HG02759 (cell line): ENCODE measurements around the gene BICC1.

Experiments
- ATAC-seq: cut with Tn5 transposase; IDR thresholded peaks from one replicate; pipeline ENCODE4 v1.9.1; 2021; ENCODE audit warnings: mild to moderate bottlenecking, moderate library complexity; ENCODE audit not compliant: unreplicated experiment

The BICC1 gene

DNA sequence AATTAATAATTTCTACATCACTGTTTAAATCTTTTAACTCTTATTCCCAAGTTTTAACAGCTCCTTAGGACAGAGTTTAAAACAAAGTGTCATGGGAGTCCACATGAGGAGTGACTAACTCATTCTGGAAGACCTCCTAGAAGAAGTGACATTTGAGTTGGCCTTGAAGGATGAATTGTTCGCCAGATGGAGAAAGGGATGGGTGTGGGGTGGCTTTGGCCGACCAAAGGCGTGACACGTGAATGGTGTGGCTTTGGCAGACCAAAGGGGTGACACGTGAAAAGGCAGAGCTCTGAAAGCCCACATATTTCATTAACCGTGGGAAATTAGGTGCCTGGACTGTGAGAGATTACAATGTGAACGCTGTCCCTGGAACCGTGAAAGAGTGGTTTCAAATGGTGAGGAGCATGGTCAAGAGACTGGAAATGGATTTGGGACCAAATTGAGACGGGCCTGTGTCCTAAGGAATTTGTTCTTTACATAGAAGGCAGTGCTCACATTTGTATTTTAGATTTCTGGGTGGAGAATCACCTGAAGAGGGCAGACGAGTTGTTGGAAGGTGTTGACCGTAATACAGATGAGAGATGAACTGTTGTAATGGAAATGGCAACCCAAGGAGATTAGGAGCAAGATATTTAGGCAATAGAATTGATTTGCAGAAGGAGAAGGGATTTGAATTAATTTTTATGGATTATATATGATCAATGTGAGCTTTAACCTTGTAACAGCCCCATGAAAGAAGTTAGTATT, 228.1 kb downstream of the BICC1 start:
- ATAC-seq: no peak

DNA sequence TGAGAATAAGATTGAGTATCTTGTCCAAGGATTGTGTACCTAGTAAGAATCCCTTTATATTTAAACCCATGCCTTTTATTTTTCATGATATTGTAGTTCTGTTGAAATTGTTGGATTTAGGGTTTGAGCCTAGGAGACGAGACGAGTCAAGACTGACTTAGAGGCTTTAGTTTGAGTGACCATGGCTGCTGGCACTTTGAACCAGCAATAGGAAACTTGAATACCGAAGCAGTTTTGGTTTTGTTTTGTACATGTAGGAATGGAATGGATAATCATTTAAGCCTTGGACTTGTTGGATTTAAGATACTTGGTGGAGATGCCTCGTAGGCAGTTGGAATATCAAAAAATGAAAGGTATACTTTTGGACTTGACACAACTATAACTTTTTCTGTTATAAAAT, 229.0 kb downstream of the BICC1 start:
- no peak for ATAC-seq

DNA sequence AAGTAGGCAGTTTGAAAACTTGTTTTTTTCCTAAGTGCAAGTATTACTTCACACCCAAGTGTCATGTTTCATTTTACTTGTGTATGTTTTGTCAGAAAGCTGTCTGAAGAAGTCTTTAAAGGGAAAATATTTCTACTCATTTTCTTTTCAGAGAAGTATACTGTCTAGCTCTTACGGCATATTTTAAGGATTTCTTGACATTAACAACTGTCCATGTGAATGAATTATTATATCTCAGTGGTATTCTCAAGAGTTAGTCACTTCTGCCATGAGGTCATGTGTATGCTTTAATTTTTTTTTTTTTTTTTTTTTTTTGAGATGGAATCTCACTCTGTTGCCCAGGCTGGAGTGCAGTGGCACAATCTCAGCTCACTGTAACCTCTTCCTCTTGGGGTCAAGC, 229.5 kb downstream of the BICC1 start:
- ATAC-seq: no peak

DNA sequence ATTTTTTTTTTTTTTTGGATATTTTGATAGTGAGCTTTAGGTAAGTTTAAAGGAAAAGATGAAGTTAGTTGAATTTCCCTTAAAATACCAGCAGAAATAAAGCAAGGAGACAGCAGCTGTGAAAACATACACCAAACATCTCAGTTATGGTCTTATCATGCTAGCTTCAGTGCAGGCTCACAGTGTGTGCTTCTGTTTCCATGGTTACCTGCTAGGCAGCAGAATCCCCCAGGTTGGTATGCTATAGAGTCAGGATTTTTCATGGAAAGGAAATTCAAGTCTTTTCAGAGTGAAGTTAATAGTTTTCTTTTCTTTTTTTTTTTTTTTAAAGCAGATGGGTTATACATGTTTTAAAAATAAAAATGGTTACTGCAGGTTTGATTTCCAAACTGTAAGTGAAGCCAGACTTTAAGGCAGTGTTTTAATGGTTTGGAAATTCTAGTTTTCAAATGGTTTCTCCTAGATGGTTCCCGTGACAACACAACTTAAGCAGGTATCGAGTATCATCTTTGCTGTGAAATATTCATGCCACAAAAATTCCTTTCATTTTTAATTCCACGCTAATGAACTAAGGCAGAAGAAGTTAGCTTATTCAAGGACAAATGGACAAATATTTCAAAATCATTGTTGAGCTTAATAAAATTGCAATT, 230.9 kb downstream of the BICC1 start:
- ATAC-seq: no peak

DNA sequence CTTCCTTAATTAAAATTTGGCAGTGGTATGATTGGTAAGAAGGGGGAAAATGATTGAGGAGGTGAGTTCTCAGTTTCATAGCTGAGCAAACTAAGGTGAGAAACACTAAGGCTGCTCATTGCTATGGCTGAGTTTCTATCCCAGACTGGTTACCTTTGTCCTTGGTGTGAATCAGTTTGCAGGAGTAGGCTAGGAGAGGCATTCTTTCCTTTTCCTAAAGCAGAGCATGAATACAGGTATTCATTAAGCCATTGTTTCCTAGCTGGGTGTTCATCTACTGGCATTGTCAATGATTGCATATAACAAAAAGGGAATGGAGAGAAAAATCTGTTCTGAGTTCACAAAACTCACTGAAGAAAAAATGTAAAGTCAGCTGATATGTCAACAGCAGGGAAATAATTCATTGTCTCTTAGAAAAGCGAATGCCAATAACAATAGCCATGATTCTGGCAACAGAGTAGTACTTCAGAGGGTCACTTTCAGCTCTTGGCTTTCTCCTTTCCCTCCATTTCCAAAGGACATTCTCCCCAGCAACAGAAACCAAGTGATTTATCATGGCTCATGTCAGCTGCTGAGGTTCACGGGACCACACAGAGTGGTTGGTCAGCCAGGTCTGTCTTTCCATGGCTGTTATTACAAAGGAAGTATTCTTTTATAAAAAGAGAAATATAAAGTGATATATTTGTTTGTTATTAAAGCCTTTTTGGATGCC, 234.0 kb downstream of the BICC1 start:
- no peak for ATAC-seq

DNA sequence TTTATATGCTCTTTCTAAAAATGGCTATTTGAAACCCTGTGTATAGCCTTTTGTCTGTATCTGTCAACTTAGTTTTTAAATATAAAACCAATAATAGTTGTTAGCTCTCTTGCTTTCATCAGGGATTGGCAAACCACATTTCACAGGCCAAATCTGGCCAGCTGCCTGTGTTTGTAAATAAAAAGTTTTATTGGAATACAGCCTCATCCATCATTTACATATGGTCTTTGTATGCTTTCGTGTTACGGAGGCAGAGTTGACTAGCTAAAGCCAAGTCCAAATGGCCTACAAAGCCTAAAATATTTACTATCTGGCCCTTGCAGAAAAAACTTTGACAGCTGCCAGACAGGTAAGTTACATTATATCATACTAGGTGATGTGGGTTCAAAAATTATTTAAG, 235.0 kb downstream of the BICC1 start:
- no peak for ATAC-seq

DNA sequence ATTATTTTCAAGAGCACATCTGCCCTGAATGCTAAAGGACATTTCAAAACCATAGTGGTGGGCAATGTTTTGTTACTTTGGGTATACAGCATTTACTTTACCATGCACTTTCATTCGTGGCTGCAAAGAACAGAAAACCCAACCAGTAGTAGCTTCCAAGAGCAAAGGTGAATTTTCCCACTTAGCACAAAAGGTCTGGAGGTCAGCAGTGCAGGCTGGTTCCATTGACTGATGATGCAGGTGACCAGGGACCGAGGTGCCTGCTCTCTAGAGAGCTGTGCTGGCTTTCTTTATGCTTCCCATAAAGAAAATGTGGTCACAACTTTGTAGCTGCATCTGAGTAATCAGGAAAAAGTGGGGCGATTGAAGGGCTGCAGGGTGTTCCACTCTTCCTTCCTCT, 240.0 kb downstream of the BICC1 start:
- ATAC-seq: no peak

DNA sequence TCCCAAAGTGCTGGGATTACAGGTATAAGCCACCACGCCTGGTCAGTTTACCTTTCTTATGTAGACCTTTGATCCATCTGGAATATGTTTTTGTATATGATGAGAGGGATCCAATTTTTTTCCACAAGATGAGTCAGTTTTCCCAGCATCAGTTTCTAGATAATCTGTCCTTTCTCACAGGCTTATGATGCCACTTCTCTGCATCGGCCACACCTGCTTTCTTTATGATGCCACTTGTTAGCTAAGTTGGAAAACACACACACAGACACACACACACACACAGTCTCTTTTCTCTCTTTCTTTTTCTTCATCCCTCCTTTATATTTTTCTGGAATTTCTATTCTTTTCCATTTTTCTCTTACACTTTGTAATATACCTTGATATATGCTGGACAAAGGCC, 240.8 kb downstream of the BICC1 start:
- no peak for ATAC-seq

DNA sequence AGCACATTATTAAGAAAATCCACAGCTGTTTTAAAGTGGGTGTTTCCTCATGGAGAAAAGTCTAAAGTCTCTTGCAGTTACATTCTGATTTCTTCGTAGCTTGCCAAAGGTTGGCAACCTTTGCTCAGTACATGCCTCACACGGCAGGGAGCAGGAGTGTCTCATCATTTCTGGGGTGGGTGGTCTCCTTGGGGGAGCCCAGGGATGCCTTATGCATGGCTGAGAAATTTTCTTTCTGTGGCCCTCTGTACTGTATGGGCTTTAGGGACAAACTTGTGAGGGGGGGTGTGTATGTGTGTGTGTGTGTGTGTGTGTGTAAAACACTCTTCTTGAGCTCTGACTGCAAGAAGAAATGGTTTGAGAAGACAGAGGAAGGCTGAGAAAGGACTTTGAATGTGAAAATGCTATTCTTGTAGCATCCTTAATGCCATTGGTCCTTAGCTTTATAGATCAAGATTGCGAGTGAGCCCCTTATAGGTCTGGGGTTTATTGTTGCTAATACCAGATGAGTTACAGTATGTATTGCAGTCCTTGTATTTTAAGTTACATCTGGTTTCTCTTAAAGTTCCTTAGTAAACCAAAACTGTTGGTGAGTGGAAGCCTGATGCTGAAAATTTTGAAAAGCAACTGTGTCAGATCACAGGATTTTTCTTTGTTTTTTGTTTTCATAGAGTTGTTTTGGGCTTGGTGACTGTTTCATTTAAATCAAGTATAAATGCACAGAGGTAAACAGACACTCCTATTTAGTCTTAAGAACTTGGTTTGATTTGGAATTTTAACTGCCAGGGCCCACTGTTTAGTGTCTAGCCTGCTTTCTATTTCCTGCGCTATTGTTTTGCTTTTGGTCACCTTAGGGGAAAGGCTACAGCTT, 242.0 kb downstream of the BICC1 start:
- no peak for ATAC-seq

DNA sequence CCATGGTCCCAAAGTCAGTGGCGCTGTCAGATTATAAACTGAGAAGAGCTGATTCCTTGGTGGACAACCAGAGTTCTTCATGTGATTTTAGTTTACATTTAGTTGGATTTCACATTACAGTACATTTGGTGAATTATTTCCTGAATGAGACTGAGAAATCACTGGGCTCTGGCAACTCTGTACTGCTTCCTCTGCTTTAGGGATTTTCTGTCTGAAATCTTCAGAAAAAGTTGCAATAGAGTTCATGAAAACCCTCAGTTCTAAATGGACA, 242.6 kb downstream of the BICC1 start:
- ATAC-seq: no peak

DNA sequence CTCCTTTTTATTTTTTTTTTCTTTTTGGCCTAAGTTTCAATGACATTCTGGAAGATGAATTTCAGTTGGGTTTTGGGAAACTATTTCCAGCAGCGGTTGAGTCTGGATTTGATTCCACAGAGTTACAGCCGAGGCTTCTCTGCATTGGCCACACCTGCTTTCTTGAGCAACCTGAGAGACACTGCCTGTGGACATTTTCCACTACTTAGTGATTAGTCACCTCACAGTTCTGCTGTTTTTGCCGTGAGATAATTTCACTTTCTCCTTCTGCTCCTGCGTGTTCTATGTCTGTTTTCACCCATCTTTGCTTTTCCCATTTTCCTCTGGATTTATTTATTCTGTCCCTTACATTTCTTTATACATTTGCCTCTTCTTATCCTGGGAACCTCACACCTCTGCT, 243.0 kb downstream of the BICC1 start:
- ATAC-seq: no peak

DNA sequence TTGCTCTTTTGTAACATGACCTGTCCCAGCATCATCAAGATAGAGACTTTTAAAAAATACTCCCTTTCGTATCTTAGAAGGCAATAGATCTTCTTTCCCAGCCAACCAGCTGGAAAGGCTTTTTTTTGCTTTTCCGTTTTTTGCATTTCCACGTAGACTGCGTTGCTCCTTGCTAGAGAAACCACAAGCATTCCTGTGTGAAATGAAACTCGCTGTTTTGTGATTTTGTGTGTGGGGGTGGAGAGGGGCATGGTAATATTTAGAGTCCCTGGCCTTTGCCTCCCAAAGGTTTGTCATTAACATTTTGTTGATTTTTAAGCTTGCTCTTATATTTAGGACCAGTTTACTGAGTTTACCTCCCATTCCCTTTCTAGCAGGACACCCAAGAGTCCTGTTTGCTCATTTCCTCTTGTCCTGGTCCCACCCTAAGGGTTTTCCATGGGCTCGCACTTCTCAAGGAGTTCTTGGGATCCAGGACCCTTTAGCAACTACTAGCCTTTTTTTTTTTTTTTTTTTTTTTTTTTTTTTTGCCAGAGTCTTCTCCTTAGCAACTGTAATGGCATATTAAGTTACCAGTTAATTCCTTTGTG, 243.6 kb downstream of the BICC1 start:
- ATAC-seq: no peak

DNA sequence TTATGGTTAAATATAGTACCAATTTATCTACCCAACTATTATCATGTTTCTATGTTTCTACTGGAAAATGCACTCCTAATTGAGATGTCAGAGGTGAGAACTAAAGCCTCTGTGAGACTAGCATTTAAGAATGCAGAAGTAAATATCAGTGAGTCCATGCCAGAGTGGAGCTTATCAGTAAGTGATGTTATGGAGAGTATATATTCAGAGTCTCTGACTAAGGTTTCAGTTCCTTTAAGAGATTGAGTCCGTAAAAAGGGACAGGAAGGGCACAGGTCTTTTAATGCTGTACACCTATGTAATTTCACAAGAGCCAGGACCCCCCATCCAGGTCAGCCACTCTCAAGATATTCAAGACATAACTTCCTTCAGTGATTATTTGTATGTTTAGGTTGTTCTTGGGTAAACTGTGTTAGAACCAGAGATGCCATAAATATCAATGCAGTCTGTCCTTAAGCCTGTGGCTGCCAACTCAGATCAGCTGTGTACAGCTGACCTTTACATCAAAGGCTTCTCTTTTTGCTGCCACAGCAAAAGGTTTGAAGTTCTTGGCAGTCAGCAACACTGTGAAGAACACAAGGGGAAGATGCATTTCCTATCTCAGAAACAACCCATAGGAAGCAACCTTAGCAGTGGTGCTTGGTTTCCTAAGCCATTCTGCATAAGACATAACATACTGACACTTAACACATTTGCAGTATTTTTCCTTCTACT, 244.8 kb downstream of the BICC1 start:
- no peak for ATAC-seq

DNA sequence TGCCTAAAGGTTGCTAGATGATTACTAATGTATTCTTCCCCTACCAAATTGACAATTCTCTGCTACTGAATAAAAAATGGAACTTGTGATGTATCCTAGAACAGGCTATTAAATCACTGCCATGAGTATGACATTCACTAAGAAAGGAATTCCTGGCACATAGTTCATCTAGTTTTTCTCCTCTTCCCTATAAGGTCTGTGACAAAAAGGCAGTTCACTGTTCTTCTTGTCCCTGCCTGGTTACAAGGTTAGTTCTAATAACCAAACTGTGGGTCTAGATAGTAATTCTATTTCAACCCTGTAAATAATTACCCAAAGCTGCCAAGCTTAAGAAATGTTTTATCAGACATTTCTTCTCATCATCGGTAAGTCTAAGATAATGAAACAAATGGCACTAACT, 245.6 kb downstream of the BICC1 start:
- ATAC-seq: no peak

DNA sequence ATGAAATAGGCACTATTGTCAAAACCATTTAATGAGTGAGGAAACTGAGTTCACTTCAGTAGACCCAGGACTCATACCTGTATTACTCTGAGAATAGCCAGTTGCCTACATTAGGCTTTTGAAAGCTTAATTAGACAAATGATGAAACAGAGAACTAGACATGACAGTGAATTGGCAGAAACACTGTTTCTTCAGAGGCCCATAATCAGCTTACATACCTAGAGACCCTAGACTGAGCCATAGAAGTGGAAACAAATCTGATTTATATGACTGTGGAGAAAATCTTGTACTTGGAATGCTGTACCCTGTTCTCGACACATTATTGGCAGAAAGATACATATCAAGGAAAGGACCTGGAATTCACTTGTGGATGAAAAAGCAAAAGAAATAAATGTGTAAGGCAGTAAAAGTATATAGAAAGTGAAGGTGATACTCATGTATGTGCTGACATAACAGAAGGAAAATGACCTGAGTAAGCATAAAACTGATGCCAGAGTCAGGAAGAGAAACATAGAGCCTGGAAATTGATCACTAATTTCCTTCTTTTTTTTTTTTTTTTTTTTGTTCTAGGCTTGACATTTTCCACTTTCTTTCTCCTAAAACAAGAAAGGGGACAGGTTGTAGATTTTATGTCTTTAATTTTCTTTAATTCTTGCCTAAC, 251.5 kb downstream of the BICC1 start:
- no peak for ATAC-seq

DNA sequence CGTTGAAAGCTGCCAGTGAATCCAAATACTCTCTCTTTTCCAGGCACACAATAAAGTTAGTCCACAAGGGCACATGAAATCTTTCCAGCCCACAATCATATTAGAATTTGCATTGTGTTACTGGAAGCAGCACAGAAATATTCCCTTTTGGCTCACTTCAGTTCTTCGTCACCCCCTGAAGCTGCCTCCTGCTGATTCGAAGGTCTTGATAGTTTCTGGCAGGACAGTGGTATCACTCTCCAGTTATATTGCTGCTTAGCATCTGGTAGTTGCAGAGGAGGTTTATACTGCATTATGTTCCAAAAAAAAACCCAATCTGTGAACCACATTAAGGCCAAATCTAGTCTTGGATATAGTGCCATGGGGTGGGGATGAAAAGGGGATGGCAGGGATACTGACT, 253.2 kb downstream of the BICC1 start:
- no peak for ATAC-seq

DNA sequence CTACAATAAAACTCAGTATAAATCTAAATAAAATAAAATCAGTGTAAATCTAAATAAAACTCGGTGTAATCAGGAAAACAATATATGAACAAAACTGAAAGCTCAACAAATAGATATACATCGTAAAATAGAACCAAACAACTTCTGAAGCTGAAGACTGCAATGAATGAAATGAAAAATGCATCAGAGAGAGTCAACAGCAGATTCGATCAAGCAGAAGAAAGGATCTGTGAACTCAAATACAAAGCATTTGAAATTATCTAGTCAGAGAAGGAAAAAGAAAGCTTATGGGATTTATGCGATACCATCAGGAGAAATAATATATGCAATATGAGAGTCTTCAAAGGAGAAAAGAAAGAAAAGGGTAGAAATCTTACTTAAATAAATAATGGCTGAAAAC, 255.0 kb downstream of the BICC1 start:
- ATAC-seq: no peak

DNA sequence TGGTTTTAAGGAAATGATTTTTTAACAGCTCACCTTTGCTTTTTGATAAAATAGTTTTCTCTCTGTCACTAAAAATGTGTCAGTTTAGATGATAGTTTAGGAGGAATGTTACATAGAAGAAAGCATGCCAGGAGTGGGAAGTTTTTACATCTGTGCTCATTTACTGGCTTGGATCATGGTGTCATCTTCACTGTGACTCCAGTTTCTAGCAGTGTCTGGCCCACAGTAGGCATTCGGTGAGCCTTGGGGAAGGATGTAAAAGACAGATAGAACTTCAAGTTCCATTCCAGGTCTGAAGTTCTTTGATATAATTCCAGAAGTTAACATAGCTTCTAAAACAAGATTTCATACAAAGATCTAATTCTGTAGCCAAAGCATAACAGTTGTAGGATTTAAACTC, 259.2 kb downstream of the BICC1 start:
- ATAC-seq: no peak

DNA sequence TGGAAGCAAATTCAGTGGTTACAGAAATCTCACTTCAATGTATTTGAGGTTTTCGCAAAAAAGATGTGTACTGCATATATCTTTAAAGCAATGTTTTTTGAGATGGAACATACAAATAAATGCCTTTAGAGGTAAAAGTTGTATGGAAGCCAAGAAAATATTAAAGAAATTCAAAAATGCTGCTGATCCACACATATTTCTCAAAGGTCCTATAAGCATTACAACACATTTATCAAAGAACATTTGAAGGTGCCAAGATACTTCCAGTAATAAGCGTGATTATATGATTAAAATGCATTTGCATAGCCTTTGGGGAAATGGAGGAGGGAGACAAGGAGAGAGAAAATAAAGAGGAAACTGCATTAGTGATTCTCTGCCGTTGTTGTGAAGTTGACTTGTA, 260.1 kb downstream of the BICC1 start:
- ATAC-seq: no peak

DNA sequence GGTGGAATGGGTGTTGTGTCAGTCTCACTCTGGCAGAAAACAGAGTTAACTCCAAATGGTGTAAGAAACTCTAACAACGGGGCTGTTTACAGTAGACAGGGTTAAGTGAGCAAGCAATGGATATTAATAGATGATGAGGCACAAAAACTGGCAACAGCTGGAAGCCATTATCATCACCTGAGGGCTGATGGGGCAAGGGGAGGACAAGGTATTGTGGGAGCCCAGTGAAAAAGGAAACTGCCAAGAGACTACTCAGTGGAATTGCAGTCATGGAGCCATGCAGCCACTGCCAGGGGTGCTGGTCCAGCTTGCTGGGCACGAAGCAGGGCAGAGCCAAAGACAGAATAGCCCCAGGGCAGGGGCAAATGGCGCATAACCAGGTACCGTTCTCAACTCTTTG, 260.7 kb downstream of the BICC1 start:
- no peak for ATAC-seq
